GM12801 (cell line): ENCODE measurements around the gene NTRK2.

Experiments used
- TF ChIP-seq, protein P1 (sequence below): IDR thresholded peaks from one replicate; pipeline ENCODE4 v1.5.1; 2011; ENCODE audit warnings: control low read depth; ENCODE audit not compliant: insufficient read length; ENCODE audit errors: extremely low read depth

Gene NTRK2

DNA sequence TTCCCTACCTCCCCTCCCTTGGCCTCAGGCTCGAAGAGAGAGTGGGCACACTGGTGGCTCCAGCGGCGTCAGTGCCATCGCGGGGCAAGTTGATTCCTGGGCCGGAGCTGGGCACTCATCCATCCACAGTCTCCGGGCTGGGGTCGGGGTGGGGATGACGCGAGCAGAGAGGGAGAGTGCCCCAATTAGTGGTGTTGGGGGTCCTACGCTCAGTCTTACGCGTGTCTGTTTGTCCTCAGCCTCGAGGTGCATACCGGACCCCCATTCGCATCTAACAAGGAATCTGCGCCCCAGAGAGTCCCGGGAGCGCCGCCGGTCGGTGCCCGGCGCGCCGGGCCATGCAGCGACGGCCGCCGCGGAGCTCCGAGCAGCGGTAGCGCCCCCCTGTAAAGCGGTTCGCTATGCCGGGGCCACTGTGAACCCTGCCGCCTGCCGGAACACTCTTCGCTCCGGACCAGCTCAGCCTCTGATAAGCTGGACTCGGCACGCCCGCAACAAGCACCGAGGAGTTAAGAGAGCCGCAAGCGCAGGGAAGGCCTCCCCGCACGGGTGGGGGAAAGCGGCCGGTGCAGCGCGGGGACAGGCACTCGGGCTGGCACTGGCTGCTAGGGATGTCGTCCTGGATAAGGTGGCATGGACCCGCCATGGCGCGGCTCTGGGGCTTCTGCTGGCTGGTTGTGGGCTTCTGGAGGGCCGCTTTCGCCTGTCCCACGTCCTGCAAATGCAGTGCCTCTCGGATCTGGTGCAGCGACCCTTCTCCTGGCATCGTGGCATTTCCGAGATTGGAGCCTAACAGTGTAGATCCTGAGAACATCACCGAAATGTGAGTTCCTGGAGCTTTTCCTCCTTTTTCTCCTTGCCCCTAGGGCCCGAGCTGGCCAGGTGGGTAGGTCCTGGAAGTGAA lies 861 bp downstream of the NTRK2 start:
- TF ChIP-seq, protein P1, sequence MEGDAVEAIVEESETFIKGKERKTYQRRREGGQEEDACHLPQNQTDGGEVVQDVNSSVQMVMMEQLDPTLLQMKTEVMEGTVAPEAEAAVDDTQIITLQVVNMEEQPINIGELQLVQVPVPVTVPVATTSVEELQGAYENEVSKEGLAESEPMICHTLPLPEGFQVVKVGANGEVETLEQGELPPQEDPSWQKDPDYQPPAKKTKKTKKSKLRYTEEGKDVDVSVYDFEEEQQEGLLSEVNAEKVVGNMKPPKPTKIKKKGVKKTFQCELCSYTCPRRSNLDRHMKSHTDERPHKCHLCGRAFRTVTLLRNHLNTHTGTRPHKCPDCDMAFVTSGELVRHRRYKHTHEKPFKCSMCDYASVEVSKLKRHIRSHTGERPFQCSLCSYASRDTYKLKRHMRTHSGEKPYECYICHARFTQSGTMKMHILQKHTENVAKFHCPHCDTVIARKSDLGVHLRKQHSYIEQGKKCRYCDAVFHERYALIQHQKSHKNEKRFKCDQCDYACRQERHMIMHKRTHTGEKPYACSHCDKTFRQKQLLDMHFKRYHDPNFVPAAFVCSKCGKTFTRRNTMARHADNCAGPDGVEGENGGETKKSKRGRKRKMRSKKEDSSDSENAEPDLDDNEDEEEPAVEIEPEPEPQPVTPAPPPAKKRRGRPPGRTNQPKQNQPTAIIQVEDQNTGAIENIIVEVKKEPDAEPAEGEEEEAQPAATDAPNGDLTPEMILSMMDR, result no peak

DNA sequence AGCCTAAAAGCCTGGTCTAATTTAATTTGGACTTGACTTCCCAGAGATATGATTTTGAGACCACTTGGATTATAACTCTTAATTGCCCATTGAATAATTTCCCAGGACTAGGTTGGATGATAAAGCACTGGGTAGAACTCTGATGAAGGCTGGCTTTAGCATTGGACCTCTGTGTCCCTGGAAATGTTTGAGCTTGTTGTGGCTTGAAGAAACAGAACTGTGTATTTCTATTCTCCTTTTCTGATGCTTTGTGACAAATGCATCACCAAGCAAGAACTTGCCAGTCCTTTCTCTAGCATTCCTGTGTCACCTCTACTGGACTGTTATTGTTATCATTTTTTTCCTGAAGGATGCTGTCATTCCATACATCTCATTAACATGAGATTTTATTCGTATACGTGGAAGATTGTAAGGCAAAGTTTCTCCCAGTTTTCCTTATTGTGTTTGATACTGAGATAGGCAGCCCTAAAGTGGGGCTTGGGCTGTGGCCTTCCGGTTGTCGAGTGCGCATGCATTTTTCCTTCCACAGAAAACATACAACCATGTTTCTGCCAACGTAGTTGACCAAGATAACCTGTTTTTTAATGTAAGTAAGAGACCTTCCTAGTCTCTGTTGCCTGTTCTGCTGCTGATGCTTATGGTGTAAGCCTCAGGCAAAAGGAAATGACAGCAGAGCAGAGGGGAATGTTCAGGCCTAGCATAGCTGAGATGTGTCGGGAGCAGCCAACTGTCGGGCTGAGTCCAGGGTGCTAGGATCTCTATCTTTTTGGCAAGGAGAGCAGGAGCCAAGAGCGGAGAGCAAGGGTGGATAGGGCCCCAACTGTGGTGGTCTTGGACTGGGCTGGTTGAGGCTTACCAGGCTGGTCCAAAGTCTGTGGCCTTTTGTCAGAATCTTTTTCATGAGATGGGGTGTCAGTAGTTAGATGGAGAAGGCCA lies 2.3 kb downstream of the NTRK2 start:
- TF ChIP-seq, protein P1, result no peak

DNA sequence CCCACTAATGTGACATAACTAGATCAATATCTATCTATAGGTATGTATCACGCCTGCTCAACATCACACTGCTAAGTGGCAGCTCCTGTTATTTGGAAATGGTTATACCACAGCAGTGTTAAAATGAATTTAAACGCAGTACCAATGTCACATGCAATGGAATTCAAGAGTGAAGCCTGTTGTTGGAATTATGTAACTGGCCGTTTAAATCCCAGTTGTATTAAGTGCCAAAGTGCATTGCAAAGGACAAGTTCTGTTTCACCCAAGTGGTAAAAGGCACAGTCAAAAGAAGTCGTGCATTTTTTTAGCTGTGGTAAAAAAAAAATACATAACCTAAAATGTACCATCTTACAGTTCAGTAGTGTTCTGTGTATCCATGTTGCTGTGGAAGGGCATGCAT lies 4.3 kb downstream of the NTRK2 start:
- TF ChIP-seq, protein P1, result no peak

DNA sequence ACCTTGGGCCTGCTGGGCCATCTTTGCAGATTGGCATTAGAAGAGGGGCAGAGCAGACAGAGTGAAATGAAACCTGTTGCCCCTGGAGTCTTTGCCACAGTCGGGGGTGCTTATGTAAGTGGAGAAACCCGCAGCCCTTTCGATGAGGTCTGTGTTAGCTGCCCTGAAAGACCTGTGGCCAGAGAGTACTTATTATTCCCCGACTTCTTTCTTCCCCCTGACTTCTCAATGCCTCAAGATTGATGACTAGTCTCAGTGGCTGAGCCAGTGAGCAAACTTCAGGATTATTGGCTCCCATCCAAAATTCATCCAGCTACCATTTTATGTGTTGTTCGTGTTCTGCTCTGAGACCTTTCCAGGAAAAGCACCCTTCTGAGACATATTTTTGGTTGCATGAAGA lies 7.6 kb downstream of the NTRK2 start:
- TF ChIP-seq, protein P1, result no peak

DNA sequence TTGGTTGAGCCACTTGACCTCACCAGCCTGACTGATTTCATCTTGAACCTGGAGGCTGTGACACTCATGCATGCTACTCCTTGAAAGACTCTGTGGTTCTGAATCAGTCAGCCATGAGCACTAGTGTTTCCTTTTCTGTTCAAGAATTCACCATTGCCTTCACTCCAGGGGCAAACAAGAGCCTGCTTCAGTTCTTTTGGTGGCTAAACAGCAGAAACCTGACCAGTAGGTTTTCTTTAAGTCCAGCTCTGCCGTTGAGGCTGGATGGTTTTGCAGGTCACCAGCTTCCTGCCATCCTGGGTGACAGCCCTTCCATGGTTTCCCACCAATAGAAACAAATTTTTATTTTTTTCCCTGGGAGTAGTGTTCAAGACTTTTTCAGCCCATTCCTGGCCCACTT lies 10.0 kb downstream of the NTRK2 start:
- TF ChIP-seq, protein P1, result no peak

DNA sequence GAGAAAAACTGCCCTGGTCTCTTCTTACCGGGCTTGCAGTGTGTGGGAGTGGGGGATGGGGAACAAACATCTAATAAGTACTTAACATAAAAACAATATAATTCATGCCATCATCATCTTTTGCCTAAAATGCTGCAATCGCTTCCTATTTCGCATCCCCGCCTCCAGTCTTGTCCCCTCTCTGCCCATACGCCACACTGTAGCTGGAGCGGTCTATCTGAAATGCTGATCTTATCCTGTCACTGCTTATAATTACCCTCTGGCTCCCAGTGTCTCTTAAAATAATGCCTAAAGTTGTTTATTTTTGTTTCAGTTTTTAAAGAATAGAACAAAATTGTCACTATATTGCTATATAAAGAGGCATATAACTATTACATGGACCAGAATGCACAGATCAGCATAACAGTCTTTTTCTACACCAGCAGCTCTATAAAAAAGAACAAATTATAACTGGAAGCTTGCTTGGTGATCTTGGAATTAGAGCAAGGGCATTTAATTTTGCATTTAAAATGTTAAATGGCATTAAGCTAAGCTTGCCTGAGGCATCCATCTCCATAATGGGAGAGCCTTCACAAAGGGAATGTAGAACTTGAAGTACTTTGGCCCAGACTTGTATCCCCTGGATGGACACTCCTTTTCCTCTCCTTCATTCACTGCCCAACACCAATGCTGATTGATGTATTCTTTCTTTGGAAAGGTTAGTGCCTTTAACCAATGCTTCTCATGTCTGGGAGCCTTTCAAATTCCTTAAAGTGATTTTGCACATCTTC lies 12.2 kb downstream of the NTRK2 start:
- TF ChIP-seq, protein P1, result no peak

DNA sequence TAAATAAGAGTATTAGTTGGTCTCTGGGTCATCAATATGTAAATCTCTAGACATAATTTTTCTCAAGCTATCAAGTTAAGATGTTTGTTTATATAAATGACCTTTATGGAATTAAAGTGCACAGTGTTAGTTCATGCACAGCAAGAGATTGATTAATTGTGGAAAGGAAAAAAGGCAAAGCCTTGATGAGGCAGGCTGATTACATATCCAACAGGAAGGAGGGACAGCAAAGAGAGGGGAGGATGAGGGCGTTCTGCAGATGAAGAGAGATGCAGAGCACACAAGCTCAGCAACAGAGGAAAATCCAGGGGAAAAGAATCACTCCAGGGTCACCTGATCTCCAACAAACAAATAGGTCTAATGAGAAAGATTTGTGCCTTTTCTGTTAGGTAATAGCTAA lies 16.5 kb downstream of the NTRK2 start:
- TF ChIP-seq, protein P1, result no peak
